Kidney capillary endothelial cell (primary cell): ENCODE results near the gene PLCG2.
"Not testable (repeated sequence)": the region's sequence is repeated elsewhere in the genome, so short reads cannot be mapped to it uniquely, and the experiment has no call there.

Experiments
- DNase-seq: peaks from one replicate; pipeline ENCODE4 v3.0.0-alpha.2; 2018; ENCODE audit warnings: low spot score

PLCG2 gene

DNA sequence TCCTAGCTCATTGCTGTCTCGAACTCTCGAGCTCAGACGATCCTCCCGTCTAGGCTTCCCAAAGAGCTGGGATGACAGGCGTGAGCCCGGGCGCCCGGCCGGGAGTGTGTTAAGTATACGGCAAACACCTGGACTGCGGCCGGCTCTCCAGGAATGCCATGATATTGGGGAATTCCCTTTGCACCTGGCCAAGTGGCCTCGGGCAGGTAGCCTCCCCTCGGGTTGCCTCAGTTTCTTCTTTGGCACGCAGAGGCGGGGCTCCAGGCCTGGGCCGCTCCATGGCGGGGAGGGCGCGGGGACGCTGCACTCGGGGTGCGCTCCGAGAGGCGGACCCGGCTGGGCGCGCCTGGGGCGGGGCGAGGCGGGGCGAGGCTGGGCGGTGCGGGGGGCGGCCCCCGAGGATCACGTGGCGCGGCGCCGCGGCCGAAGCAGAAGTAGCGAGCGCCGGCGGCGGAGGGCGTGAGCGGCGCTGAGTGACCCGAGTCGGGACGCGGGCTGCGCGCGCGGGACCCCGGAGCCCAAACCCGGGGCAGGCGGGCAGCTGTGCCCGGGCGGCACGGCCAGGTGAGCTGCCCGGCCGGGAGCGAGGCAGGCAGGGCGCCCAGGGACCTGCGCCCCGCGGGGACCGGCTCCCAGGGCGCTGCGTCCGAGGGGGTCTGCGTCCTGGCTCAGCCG, at the start of gene PLCG2:
Gene PLCG2, plus strand, starts transcription at position 431 of the 675 bp plus-strand sequence. CDS start 6,699 bp downstream, outside the sequence.
- peak; percentile 42 for DNase-seq

DNA sequence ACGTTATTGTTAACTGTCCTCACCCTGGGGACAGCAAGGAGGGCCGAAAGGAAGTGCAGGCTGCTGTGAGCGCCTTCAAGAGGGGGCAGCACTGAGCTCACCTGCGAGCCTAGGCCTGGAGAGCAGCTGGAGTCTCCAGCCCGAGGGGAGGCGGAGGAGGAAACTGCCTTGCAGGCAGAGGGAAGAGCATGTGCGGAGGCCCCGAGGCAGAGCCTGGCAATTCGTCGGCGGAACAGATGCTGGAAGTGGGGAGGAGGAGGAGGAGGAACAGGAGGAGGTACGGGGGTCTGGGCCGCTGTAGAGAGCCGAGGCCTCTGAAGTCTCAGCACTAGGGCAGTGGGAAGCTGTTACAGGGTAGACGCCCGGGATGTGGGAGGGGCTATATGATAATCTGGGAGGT, 49.6 kb upstream of the PLCG2 start:
- DNase-seq = no peak

DNA sequence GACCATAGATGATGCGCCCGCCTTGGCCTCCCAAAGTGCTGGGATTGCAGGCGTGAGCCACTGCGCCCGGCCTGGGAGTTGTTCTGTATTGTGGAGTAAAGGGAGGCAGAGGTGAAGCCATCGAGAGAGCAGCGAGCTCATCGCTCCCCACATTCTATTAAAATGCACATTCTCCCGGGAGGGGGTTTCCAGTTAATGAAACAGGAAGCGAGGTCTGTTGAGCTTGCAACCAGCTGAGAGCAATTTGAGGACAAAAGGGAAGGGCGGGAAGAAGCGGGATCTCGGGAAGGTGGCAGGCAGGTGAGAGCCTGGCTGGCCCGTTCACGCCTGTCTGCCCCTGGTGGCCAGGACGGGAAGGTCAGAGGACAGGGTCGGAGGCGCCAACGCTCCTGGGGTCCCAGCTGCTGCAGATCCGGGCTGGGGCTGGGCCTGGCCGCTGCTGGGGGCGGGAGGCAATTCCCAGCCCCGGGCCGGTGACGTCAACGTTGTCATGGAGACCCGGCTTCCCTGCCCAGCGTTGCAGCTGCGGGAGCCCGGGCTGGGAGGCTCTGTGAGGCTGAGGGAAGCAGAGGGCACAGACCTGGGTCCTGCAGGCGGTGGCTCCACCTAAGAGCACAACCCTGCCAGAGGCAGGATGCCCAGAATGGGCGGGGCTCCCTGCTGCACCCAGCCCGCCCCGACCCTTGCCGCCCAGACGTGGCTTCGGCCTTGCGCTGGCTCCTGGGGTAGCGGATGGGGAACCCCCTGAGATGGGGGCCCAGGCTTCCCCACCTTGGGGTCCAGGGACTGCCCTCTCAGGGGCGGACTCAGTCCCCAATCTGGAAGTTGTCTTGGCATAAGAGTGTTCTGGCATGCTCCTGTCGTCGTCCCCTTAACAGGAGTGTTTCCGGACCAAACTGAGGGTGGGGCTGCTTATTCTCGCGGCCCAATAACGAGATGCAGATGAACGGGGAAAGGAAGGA, 48.7 kb upstream of the PLCG2 start:
- DNase-seq = peak; percentile 71

DNA sequence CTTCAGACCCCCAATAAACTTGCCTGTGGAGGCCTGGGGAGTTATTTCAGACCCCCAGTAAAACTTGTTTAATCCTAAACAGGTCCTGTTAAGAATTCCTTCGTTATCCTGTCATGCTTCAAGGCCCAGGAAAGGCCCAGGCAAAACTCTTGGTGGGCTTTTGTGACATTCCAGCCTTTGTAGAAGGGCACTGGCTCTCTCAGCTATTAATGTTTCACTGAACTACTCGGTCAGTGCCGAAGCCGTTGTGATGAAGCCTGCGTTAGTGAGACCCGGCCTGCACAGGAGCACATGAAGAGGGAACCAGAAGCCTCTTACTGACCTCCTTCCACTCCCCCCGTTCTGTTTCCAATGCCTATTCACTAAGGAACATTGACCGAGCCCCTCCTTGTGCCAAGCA, 47.4 kb upstream of the PLCG2 start:
- no peak for DNase-seq

DNA sequence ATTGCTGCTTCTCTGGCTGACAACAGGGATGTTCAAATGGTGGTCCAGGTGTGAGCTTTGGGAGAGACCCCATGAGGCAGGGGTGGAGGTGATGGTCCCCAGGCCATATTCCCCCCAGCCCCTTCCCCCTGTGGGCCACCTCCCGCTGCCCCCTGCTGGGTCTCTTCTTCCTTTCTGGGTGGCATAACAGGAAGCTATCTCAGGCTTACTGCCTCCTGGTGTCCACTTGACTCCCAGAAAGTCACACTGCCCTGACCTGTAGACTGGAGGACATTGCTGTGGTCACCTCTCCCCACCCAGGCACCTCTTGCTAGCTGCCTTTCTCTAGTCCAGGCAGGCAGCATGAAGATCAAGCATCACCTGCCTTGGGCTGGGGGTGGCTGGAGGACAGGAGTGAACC, 46.4 kb upstream of the PLCG2 start:
- no peak for DNase-seq

DNA sequence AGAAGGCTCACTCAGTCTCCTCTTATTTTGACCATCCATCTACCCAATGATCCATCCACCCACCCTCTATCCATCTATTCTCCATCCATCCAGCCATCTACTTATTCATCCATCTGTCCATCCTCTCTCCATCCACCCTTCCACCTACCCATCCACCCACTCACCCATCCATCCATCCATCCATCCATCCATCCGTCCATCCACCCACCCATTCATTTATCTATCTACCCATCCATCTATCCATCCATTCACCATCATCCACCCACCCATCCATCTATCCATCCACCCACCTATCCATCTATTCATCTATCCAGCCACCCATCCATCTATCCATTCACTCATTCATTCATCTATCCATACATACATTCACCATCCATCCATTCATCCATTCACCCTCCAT, 45.8 kb upstream of the PLCG2 start:
- no peak for DNase-seq

DNA sequence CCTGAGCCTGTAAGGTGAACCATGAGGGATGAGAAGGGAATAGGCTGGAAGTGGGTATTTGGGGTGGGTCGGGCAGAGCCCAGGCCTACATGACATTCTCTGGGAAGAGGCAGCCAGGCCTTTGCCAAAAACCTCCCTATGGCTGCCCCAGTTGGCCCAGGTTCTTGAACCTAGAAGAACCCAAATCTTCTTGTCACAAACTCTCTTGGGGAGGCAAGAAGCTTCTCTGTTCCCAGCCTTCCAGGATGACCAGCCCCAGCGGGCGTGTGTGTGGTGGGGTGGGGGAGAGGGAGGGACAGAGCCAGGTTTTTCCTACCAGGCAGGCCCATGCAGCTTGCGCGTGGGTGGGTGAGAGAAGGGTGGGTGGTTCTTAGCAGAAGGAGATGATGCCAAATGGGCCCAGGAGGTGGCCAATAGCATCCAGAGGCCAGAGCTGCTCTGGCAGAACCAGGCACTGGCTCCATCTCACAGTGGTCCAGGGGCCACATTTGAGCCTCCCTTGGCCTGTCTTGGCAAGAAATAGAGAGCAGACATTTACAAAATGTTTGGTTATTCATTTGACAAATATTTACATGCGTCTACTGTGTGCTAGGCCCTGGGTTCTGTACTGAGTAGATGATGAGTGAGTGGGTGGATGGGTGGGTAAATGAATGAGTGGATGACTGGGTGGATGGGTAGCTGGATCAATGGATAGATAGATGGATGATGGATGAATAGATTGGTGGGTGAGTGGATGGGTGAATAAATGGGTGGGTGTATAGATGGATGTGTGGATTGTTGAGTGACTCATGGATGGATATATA, 44.3 kb upstream of the PLCG2 start:
- no peak for DNase-seq

DNA sequence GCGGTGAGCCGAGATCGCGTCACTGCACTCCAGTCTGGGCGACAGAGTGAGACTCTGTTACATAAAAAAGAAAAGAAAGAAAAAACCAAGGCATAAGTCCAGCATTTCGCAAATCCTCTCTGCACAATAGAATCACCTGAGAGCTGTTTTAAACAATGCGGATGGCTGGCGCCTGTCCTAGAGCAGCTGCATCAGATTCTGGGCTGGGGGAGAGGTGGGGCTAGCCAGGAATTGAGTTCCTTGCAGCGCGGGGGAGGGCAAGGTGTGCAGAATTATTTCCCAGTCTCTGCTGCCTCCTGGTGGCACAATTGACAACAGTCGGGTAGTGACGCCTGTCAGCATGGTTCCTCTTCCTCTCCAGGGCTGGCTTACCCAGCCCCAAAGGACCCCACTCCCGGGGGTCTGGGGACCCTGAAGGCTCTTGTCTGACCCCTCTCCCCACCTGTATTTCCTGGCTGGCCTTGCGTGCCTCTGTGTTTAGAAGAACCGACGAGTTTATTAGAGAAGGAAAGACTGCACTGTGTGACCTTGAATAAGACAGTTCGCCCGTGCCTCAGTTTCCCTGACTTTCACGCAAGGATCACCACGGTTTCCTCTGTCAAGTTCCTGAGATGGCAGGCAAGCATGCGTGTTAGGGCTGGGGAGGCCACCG, 41.1 kb upstream of the PLCG2 start:
- DNase-seq = peak; percentile 59

DNA sequence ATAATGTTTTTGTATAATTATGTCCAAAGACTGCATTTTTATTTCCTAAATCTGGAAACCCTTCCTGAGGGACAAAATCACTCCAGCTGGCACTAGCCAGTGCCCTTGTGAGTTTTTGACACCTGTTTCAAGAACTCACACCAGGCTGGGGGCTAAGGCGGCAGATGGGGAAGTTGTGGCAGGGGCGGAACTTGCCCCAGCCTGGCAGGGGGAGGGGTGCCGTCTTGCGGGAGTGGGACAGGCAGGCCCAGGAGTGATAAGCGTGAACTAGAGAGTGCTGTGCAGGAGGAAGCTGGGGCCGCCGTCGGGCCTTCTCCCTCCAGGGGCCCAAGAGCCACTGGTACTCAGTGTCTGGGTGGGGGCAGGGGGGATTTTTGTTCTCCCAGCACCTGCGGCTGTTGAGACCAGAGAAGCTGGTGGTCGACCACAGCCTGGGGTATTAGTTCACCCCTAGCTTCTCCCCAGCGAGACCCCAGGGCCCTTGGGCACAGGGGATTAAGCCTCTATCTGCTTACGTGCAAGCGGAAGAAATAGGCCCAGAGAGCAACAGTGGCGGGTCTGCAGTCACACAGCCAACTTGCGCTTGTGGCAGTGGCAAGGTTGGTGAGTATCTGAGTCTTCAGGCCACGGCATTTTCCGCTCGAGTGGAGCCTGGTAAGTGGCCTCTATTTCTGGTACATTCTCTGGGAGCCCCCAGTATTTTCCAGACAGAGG, 40.2 kb upstream of the PLCG2 start:
- DNase-seq = no peak

DNA sequence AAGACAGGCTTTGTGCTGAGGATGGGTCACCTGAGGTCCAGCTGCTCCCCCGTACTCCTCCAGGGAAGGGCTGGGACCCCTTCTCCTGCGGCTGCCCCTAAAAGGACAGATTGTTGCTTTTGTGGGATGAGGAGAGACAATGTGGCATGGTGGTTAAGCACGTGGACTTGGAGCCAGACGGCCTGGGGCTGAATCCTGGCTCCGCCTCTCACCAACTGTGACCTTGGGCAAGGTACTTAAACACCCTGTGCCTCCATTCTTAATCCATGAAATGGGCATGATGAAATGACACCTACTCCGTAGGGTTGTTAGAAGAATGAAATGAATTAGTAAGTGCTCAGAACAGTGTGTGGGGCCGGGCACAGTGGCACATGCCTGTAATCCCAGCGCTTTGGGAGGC, 39.6 kb upstream of the PLCG2 start:
- DNase-seq = no peak

DNA sequence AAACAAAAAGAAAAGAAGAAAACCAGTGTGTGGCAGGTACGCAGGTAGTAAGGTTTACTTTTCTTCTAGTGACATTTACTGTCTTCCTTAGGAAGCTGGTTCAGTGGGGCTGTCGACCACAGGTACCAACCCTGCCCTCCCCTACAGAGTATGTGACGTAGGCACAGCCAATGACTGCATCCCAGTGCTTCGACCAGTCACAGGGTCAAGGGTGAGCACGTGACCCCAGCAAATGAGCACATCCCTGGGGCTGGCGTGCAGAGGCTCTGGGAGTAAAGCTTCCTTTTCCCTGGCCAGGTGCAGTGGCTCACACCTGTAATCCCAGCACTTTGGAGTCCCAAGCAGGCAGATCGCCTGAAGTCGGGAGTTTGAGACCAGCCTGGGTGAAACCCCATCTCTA, 38.9 kb upstream of the PLCG2 start:
- no peak for DNase-seq

DNA sequence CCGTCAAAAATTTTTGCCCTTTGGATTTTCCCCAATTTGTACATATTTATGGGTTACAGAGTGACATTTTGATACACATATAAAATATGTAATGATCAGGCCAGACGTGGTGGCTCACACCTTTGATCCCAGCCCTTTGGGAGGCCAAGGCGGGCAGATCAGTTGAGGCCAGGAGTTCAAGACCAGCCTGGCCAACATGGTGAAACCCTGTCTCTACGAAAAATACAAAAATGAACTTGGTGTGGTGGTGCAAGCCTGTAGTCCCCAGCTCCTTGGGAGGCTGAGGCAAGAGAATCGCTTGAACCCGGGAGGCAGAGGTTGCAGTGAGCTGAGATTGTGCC, 37.7 kb upstream of the PLCG2 start:
- not testable (repeated sequence) for DNase-seq

DNA sequence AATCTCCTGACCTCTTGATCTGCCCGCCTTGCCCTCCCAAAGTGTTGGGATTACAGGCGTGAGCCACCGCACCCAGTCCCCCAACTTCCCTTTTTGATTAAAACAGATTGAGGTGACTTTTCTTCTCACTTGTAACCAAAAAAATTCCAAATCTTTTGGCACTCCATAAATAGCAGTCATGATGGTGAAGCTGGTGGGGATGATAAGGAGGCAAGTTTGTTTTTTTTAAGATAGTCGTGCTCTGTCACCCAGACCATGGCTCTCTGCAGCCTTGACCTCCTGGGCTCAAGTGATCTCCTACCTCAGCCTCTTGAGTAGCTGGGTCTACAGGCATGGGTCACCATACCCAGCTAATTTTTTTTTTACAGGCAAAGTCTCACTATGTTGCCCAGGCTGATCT, 34.7 kb upstream of the PLCG2 start:
- DNase-seq = no peak

DNA sequence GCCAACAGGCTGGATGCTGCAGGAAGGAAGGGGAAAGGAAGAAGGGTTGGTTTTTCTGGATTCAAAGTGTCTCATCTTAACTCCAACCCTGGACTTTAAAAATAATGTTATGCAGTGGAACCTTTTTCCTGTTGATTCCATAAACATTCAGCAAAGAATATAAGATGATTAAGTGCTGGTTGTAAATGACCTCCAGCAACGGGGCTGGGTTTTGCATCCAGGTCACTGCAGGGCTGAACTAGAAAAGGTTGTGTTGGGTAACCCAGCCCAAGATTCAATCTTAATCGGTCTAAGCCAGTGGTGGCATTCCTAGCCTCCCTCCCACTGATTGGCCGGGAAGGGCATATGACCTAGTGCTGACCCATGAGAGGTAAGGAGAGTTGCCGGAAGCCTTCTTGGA, 34.2 kb upstream of the PLCG2 start:
- no peak for DNase-seq

DNA sequence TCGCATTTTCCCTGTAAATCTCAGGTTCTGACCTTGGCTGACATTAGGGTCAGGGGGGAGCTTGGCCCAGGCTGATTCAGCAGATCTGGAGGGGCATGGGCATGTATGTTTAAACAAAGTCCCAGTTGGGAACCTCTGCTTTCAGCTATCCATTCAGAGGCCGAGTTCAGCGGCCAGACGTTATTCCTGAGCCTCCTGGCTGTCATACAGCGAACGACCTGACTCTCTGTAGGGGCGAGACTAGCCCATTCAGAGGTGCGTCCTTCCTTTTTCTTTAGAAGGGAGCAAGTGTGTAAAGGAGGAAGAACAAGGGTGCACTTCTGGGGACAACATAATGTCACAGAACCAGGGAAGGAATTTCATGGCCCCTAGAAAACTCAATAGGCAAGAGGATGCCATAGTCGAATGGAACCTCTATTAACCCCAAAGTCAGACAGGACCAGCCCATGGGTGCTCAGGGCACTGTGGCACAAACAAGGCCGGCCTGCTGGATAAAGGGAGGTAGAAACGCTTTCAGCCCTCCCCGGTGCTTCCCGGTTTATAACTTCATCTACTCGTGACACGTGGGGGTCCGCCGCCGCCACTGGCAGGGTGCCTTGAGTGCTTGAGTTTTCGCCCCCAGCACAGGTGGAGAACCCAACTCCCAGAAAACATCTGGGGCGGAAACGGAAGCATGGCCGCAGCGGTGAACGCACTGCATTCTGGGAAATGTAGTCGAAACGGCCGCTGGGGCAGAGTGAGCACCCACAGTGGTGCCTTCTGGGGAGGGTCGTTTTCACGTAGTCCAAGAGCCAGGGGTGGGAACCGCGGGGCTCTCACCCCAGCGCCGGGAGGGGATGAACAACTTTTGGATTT, 33.2 kb upstream of the PLCG2 start:
- peak; percentile 56 for DNase-seq

DNA sequence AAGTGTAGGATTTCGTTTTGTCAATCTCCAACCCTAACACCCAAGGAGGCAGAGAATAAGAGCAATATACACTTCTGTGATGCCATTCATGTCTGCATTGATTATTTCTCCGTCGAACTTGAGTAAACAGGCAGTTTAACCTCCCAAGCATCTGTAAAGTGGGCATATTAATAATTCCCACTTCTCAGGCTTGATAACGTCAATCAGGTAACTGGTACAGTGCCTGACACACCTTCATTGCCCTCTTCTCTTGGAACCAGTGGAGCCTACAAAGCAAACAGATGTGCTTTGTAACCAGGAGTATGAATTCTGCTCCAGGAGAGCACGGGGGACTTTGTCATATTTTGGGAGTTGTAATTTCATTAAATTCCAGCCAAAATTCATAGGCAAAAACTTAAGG, 32.5 kb upstream of the PLCG2 start:
- no peak for DNase-seq

DNA sequence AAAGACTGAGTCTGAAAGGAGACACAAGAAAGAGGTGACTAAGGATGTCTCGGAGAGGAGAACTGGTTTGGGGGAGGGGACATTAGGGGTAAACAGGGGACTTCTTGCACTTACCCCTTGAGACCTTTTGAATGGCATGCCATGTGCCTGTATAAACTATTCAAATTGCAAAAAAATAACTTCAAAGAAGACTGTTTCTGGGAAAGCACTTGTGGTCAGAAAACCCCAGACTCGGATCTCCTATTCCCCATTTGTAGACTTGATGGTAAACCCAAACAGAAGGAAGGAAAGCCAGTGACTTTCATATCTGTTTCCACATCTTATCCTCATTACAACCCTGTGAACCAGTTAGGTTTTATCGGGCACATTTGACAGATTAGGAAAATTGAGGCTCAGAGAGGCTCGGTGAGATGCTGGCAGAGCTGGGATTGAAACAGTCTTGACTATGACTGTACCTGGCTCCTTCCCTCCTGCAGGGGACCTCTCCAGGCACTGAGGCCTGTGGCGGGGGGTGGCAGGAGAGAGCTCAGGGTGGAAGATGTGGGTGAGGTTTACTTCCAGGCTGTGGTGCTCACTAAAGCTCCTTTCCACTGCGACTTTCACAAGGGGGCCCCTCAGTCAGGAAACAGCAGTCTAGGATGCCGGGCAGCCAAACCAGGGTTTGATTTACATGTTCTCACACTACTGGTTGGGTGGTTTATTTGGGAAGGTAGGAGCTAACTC, 30.5 kb upstream of the PLCG2 start:
- DNase-seq = no peak

DNA sequence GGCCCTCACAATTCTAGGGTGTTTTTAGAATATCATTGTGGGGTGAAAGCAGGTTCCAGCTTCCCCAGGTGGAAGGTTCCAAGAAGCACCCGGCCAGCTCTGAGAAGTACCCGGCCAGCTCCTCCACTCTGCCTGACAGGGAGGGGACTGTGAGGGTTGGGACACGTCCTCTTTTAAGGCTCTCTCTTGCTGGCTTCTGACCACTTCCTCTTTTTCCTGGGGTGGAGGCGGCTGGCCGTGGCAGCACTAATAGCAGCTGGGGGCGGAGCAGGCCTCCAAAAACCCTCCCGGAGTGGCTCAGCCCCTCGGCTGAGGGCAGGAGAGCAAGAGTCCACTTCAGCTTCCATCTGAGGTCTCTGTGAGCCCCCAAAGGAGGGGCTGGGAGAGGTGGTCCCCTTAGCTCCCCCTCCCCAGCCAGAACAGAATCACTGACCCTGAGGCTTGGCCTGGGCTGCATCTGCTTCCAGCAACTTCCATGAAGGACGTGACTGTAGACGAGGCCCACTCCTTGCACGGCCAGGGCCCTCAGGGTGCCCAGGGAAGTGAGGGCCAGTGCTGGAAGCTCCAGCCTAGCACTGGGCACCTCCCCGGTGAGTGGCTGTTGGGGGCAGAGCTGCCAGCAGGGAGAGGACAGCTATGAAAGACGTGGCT, 26.7 kb upstream of the PLCG2 start:
- DNase-seq = no peak

DNA sequence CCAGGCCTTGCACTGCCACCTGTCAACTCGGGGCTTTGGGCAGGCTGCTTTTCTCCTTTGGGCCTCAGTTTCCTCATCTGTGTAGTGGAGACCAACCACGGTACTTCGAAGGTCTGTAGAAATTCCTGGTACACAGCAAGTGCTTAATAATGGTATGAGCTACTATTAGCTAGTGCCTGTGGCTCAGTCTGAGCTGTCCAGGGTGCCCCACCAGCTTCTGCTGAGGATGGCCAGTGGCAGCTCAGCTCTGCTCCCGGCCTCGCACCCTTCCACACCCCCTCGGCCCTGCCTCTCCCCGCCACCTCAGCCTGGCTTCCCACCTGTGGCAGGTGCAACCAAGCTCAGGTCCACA, 26.2 kb upstream of the PLCG2 start:
- DNase-seq = no peak
